ENCODE results near the gene C7orf57.
A peak's percentile ranks its signal among the peaks of the same experiment; 100 is the strongest.

The C7orf57 gene

GRCh38 chr7:48009954-48010353 is 25.4 kb upstream of the C7orf57 start:
- Histone ChIP-seq H2AFZ (ENCODE audit: low read depth, low read length) (no peak overlapping the region), H3K4me1 (ENCODE audit: insufficient read depth, low read length) (no peaks in the 10 kb centered on the region), H3K4me3 (ENCODE audit: low read length) (no peak overlapping the region), H3K9me3 (ENCODE audit: low read length) (no peaks in the 10 kb centered on the region), H3K27me3 (ENCODE audit: insufficient read depth, low read length) (no peaks in the 10 kb centered on the region), H3K36me3 (ENCODE audit: insufficient read depth, low read length) (no peaks in the 10 kb centered on the region)

- Histone ChIP-seq H2AFZ (ENCODE audit: low read depth, low read length) (no peak overlapping the region), H3K9me3 (ENCODE audit: low read length) (no peaks in the 10 kb centered on the region), H3K36me3 (ENCODE audit: insufficient read depth, low read length) (no peaks in the 10 kb centered on the region), H3K27me3 (ENCODE audit: insufficient read depth, low read length) (no peaks in the 10 kb centered on the region), H3K4me3 (ENCODE audit: low read length) (no peak overlapping the region), H3K4me1 (ENCODE audit: insufficient read depth, low read length) (no peaks in the 10 kb centered on the region)
These were observed 24.0 kb upstream of the C7orf57 start for GRCh38 chr7:48011323-48011722.

GRCh38 chr7:48011951-48012350 is 23.4 kb upstream of the C7orf57 start:
- Histone ChIP-seq H3K9me3 (ENCODE audit: low read length) (no peaks in the 10 kb centered on the region), H3K4me3 (ENCODE audit: low read length) (no peak overlapping the region), H2AFZ (ENCODE audit: low read depth, low read length) (no peak overlapping the region), H3K27me3 (ENCODE audit: insufficient read depth, low read length) (no peaks in the 10 kb centered on the region), H3K4me1 (ENCODE audit: insufficient read depth, low read length) (no peaks in the 10 kb centered on the region), H3K36me3 (ENCODE audit: insufficient read depth, low read length) (no peaks in the 10 kb centered on the region)

GRCh38 chr7:48016641-48017040 is 18.7 kb upstream of the C7orf57 start:
- Histone ChIP-seq H3K9me3 (ENCODE audit: low read length) (no peaks in the 10 kb centered on the region), H3K4me3 (ENCODE audit: low read length) (no peak overlapping the region), H3K27me3 (ENCODE audit: insufficient read depth, low read length) (no peaks in the 10 kb centered on the region), H2AFZ (ENCODE audit: low read depth, low read length) (no peak overlapping the region), H3K4me1 (ENCODE audit: insufficient read depth, low read length) (no peaks in the 10 kb centered on the region), H3K36me3 (ENCODE audit: insufficient read depth, low read length) (no peaks in the 10 kb centered on the region)

- Histone ChIP-seq H3K4me3 (ENCODE audit: low read length) (no peak overlapping the region), H3K27me3 (ENCODE audit: insufficient read depth, low read length) (no peaks in the 10 kb centered on the region), H3K36me3 (ENCODE audit: insufficient read depth, low read length) (no peaks in the 10 kb centered on the region), H2AFZ (ENCODE audit: low read depth, low read length) (no peak overlapping the region), H3K4me1 (ENCODE audit: insufficient read depth, low read length) (no peaks in the 10 kb centered on the region), H3K9me3 (ENCODE audit: low read length) (no peaks in the 10 kb centered on the region)
These were observed 17.7 kb upstream of the C7orf57 start for GRCh38 chr7:48017674-48018073.

- H2AFZ ChIP-seq (ENCODE audit: low read depth, low read length): no peak overlapping the region
- peaks cover 10% of the 10 kb centered on the region for H3K27me3 ChIP-seq (ENCODE audit: insufficient read depth, low read length)
- H3K36me3 ChIP-seq (ENCODE audit: insufficient read depth, low read length): no peaks in the 10 kb centered on the region
- no peaks in the 10 kb centered on the region for H3K9me3 ChIP-seq (ENCODE audit: low read length)
- H3K4me1 ChIP-seq (ENCODE audit: insufficient read depth, low read length): no peaks in the 10 kb centered on the region
- no peak overlapping the region for H3K4me3 ChIP-seq (ENCODE audit: low read length)
These were observed 9.7 kb upstream of the C7orf57 start for GRCh38 chr7:48025624-48026023.

GRCh38 chr7:48028938-48029337 is 6.4 kb upstream of the C7orf57 start, which contains the start of gene SUN3:
Gene SUN3 (minus strand): TSS chr7:48029107. CDS start chr7:48028938, 169 bp downstream.
- H2AFZ ChIP-seq (ENCODE audit: low read depth, low read length): no peak within 1 kb of the TSS
- no peaks in the 10 kb centered on the region for H3K4me1 ChIP-seq (ENCODE audit: insufficient read depth, low read length)
- H3K27me3 ChIP-seq (ENCODE audit: insufficient read depth, low read length): peaks cover 12% of the 10 kb centered on the region
- H3K36me3 ChIP-seq (ENCODE audit: insufficient read depth, low read length): no peaks in the 10 kb centered on the region
- H3K9me3 ChIP-seq (ENCODE audit: low read length): no peaks in the 10 kb centered on the region
- no peak within 1 kb of the TSS for H3K4me3 ChIP-seq (ENCODE audit: low read length)

- no peak overlapping the region for H3K4me3 ChIP-seq (ENCODE audit: low read length)
- H3K36me3 ChIP-seq (ENCODE audit: insufficient read depth, low read length): no peaks in the 10 kb centered on the region
- no peak overlapping the region for H2AFZ ChIP-seq (ENCODE audit: low read depth, low read length)
- peaks cover 23% of the 10 kb centered on the region for H3K27me3 ChIP-seq (ENCODE audit: insufficient read depth, low read length)
- H3K4me1 ChIP-seq (ENCODE audit: insufficient read depth, low read length): peaks cover 6% of the 10 kb centered on the region
- H3K9me3 ChIP-seq (ENCODE audit: low read length): no peaks in the 10 kb centered on the region
These were observed 4.2 kb upstream of the C7orf57 start for GRCh38 chr7:48031111-48031510.

- Histone ChIP-seq H3K9me3 (ENCODE audit: low read length) (no peaks in the 10 kb centered on the region), H2AFZ (ENCODE audit: low read depth, low read length) (no peak overlapping the region), H3K36me3 (ENCODE audit: insufficient read depth, low read length) (no peaks in the 10 kb centered on the region), H3K27me3 (ENCODE audit: insufficient read depth, low read length) (peaks cover 27% of the 10 kb centered on the region), H3K4me3 (ENCODE audit: low read length) (no peak overlapping the region), H3K4me1 (ENCODE audit: insufficient read depth, low read length) (peaks cover 9% of the 10 kb centered on the region)
These were observed 1.4 kb upstream of the C7orf57 start for GRCh38 chr7:48033922-48034321.

- H2AFZ ChIP-seq (ENCODE audit: low read depth, low read length): peak overlapping the region; percentile 89
- H3K36me3 ChIP-seq (ENCODE audit: insufficient read depth, low read length): no peaks in the 10 kb centered on the region
- H3K27me3 ChIP-seq (ENCODE audit: insufficient read depth, low read length): peaks cover 27% of the 10 kb centered on the region
- H3K4me1 ChIP-seq (ENCODE audit: insufficient read depth, low read length): peaks cover 9% of the 10 kb centered on the region
- no peaks in the 10 kb centered on the region for H3K9me3 ChIP-seq (ENCODE audit: low read length)
- peak overlapping the region; percentile 63 for H3K4me3 ChIP-seq (ENCODE audit: low read length)
These were observed 680 bp downstream of the C7orf57 start for GRCh38 chr7:48035967-48036478.

- H3K4me3 ChIP-seq (ENCODE audit: low read length): no peak overlapping the region
- peaks cover 24% of the 10 kb centered on the region for H3K27me3 ChIP-seq (ENCODE audit: insufficient read depth, low read length)
- H3K9me3 ChIP-seq (ENCODE audit: low read length): no peaks in the 10 kb centered on the region
- H3K36me3 ChIP-seq (ENCODE audit: insufficient read depth, low read length): no peaks in the 10 kb centered on the region
- H3K4me1 ChIP-seq (ENCODE audit: insufficient read depth, low read length): peaks cover 19% of the 10 kb centered on the region
- H2AFZ ChIP-seq (ENCODE audit: low read depth, low read length): no peak overlapping the region
These were observed 3.6 kb downstream of the C7orf57 start for GRCh38 chr7:48038815-48039506.

GRCh38 chr7:48040944-48041652 is 5.8 kb downstream of the C7orf57 start:
- peaks cover 13% of the 10 kb centered on the region for H3K27me3 ChIP-seq (ENCODE audit: insufficient read depth, low read length)
- H3K9me3 ChIP-seq (ENCODE audit: low read length): no peaks in the 10 kb centered on the region
- no peak overlapping the region for H2AFZ ChIP-seq (ENCODE audit: low read depth, low read length)
- no peak overlapping the region for H3K4me3 ChIP-seq (ENCODE audit: low read length)
- peaks cover 13% of the 10 kb centered on the region for H3K4me1 ChIP-seq (ENCODE audit: insufficient read depth, low read length)
- H3K36me3 ChIP-seq (ENCODE audit: insufficient read depth, low read length): no peaks in the 10 kb centered on the region

- peaks cover 10% of the 10 kb centered on the region for H3K4me1 ChIP-seq (ENCODE audit: insufficient read depth, low read length)
- H3K9me3 ChIP-seq (ENCODE audit: low read length): no peaks in the 10 kb centered on the region
- H3K36me3 ChIP-seq (ENCODE audit: insufficient read depth, low read length): no peaks in the 10 kb centered on the region
- no peak overlapping the region for H3K4me3 ChIP-seq (ENCODE audit: low read length)
- H3K27me3 ChIP-seq (ENCODE audit: insufficient read depth, low read length): peaks cover 8% of the 10 kb centered on the region
- H2AFZ ChIP-seq (ENCODE audit: low read depth, low read length): no peak overlapping the region
These were observed 6.3 kb downstream of the C7orf57 start for GRCh38 chr7:48041653-48041970.

Data from neuron (in vitro differentiated cells).